HG03103 (cell line): ENCODE measurements around the gene AGBL5.
"Not testable (repeated sequence)": the region's sequence is repeated elsewhere in the genome, so short reads cannot be mapped to it uniquely, and the experiment has no call there.

Experiments used
- ATAC-seq: cut with Tn5 transposase; IDR thresholded peaks from one replicate; pipeline ENCODE4 v1.9.1; 2021; ENCODE audit warnings: low read depth; ENCODE audit not compliant: unreplicated experiment

The AGBL5 gene

DNA sequence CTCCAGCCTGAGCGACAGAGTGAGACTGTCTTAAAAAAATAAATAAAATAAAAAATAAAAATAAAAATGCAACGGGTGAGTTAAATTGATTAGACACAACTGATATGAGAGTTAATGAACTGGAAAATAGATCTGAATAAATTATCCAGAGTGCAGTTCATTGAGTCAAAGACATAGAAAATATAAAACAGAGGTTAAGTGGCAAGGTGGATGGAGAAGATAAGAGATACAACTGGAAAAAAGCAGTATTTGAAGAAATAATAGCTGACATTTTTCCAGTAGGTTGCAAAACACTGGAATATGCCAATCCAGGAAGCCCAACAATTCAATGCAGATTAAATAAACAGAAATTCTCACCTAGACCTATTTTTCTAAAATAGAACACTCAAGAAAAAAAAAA lies 56.8 kb downstream of the AGBL5 start:
- no peak for ATAC-seq

DNA sequence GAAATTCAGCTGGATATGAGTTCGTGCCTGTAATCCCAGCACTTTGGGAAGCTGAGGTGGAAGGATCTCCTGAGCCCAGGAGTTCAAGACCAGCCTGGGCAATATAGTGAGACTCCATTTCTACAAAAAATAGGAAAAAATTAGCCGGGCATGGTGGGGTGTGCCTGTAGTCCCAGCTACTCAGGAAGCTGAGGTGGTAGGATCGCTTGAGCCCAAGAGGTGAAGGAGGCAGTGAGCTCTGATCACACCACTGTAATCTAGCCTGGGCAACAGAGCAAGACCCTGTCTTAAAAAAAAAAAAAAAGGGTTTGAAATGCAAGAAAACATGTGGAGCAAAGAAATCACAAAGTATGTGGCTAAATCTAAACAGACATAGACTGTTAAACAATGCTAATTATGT lies 57.6 kb downstream of the AGBL5 start:
- no peak for ATAC-seq

DNA sequence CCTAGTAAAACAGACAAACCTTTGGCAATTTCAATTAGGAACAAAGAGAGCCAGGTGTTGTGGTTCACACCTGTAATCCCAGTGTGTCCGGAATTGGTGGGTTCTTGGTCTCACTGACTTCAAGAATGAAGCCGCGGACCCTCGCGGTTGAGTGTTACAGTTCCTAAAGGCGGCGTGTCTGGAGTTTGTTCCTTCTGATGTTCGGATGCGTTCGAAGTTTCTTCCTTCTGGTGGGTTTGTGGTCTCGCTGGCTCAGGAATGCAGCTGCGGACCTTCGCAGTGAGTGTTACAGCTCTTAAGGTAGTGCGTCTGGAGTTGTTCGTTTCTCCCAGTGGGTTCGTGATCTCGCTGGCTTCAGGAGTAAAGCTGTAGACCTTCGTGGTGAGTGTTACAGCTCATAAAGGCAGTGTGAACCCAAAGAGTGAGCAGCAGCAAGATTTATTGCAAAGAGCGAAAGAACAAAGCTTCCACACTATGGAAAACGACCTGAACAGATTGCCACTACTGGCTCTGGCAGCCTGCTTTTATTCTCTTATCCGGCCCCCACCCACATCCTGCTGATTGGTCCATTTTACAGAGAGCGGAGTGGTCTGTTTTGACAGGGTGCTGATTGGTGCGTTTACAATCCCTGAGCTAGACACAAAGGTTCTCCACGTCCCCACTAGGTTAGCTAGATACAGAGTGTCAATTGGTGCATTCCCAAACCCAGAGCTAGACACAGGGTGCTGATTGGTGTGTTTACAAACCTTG lies 59.3 kb downstream of the AGBL5 start:
- not testable (repeated sequence) for ATAC-seq

DNA sequence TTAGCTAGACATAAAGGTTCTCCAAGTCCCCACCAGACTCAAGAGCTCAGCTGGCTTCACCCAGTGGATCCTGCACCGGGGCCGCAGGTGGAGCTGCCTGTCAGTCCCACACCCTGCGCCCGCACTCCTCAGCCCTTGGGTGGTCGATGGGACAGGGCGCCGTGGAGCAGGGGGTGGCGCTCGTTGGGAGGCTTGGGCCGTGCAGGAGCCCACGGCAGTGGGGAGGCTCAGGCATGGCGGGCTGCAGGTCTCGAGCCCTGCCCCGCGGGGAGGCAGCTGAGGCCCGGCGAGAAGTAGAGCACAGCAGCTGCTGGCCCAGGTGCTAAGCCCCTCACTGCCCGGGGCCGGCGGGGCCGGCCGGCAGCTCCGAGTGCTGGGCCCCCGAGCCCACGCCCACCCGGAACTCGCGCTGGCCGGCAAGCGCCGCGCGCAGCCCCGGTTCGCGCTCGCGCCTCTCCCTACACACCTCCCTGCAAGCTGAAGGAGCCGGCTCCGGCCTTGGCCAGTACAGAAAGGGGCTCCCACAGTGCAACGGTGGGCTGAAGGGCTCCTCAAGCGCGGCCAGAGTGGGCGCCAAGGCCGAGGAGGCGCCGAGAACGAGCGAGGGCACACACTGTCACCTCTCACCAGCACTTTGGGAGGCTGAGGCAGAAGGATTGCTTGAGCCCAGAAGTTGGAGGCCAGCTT lies 60.1 kb downstream of the AGBL5 start:
- not testable (repeated sequence) for ATAC-seq

DNA sequence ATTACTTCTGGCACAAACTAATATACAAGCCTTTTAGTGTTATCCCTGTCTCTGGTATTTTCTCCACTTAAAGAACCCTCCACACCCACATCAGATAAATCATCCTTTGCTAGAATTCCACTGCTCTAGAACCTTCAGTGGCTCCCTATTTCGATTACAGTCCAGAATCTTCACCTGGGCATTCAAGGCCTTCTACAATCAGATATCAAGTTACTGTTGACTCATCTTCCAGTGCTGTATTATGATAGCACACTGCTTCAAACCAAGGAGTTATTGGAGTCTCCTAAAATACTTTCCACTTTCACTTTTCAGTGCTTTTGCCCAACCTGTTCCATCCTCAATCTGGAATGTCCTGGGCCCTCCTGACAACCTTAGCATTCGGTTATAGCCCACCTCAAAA lies 64.1 kb downstream of the AGBL5 start:
- no peak for ATAC-seq

DNA sequence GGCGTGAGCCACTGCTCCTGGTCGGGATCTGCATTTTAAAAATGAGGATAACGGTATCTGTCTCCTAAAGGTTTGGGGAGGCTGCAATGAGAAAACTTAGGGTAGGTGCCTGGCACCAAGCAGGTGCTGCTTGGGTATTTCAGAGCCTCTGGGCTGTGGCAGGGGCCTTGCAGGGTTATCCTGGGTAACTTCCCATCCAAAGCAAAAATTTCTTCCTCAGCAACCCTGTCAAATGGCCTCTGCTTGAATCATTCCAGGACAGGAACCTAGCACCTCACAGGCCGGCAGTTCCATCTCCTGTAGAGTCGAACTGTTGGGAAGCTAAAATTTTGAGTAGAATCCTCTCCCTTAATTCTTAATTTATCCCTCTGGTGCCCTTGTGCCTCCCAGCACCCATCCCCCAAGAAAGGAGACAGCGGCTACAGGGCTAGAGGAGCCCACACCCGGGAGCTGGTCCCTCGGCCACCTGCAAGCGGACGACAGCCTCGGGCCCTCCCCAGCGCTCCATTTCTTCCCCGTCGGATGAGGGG lies 66.6 kb downstream of the AGBL5 start:
- no peak for ATAC-seq

DNA sequence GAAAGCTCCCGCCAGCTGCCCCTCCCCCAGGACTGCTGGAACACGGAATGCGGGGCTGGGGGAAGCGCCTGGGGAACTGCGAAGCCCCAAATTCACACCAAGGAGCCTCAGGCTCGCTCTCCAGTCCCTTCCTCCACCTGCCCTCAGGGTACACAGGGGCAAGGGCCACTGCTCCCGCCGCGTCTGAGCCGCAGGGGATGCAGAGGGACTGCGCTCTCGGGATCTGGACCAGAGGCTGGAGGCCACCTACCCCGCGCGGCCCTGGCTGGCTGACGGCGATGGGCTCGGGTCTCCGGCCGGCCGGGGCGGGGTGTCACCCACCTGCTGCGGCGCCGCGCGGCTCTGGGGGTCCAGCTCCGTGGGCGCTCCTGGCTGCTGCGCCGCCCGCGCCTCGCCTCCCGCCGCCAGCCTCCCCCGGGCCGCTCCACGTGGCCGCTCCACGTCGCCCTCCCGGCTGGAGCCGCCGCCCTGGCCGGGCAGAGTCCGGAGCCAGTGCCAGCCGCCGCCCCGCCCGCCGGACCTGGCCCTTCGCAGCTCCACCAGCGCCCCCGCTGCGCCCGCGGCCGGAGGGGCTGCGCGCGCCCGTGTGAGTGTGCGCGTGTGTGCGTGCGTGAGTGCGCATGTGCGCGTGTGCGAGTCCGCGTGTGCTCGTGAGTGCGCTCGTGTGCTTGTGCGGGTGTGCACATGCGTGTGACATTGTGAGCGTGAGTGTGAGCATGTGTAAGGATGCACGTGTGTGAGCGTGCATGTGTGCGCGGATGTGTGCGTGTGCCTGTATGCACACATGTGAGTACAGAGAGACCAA lies 67.3 kb downstream of the AGBL5 start, which contains the start of gene CGREF1:
CGREF1 (minus strand) TSS at position 604 of the 805 bp plus-strand sequence. CDS start 14,762 bp downstream, outside the sequence.
- ATAC-seq, result no peak

DNA sequence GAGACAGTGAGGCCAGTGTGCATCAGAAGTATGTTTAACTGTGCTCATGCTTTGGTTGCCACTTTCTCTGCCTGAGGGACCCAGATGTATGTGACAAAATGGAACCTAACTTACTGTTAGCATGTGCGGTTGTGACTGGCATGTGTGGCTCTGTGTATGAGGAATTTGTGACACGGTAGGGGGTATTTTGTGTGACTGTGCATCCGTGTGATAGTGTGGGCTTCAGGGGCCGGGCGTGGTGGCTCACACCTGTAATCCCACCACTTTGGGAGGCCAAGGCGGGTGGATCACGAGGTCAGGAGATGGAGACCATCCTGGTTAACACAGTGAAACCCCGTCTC lies 67.8 kb downstream of the AGBL5 start:
- not testable (repeated sequence) for ATAC-seq
